ENCODE results near the gene RAB44.

RAB44 gene

DNA sequence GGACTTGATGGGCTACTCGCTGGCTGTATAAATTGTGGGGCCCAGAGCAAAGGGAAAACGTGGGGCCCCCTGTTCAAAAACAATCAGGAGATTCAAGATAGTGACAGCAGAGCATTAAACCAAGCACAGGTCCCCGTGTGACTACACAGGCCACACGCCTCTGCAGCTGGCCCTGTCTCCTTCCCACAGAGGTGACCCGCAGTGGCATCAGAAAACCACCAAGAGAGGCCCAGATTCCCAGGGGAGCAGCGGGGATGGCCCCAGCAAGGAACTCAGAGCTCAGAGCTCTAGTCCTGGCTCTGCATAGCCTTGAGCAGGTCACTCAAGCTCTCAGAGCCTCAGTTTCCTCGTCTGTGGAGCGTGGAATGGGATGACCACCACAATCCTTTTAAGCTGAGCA lies 84.0 kb downstream of the RAB44 start:
- FAIRE-seq: no peak
